ENCODE measurements around the gene GPC5.

DNA sequence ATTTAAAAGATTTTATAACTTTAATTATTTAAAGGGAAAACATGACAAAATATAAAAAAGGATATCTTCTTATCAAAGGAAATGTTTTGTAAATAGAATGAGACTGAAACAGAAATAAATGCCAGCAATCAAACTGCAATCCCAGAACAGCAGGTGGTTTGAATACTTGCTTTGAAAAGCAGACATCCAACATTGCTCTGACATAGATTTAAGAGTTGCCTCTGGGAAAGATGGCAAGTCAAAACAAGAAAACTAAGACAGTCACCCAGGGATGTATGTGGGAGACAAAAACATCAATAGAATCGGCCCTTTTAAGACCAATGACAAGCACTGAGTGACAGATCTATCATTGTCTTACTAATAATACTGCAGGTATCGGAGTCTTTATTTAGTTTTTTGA lies 1038.5 kb downstream of the GPC5 start:
- TF ChIP-seq FOXA1 (IDR thresholded peaks at IDR 0.05) (no peak), BHLHE40 (IDR thresholded peaks at IDR 0.05; ENCODE audit: borderline replicate concordance) (no peak), PKNOX1 (IDR thresholded peaks at IDR 0.05) (no peak), L3MBTL2 (conservative IDR thresholded peaks at IDR 0.05) (no peak)

All from HEK293T (cell line).